DLD1 (cell line): ENCODE measurements around the gene ARHGAP40.

Source experiments
- in situ Hi-C: cut with HindIII; loops from 2 replicates; pipeline ENCODE4 v1.10.0; 2017; ENCODE audit warnings: low sequenced_read_pairs

ARHGAP40 gene

DNA sequence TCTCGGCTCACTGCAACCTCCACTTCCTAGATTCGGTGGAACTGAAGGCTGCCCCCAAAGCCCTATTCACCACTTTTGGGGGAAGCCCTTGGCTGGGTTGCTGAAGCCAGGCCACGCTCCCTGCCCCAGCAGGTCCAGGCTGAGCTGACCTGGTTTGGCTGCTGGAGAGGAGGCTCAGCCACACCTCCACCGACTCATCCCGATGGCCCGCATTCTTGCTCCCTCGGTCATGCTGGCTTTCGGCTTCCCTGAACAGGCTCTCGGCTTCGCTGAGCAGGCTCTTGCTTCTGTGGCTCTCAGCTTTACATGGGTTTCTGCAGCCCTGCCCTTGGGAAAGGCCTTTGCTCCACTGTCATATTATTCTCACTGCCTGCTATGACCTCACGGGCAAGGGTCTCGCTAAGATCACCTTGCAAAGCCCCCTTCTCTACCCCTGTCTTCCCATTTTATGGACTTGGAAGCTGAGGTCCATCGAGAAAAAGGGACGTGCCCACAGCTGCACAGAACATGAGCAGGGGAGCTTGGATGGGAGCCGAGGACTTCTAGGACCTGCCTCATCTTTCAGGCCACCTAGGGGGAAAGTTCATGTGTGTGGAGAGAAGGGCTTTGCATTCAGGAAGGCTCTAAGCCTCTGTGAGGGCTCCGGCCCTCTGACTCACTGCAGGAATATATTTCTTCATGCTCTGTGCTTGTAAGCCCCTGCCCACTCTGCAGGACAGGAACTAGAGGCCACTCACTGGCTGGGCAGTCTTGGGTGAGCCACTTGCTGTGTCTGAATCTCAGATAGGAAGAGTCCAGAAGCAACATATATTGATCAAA lies 15.6 kb downstream of the ARHGAP40 start:
- in situ Hi-C loops: no loop called here

DNA sequence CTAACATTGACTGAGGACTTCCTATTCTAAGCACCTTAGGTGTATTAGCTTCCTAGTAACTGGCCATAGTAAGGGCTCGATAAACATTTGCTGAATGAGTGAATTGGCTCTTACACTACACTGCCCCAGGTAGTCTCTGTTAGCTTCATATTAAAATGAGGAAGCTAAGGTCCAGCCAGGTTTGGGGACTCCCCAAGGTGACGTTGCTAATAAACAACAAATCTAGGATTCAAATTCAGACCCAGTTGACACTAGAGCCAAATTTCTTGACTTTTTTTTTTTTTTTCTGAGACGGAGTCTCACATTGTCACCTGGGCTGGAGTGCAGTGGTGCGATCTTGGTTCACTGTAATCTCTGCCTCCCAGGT lies 16.2 kb downstream of the ARHGAP40 start:
- in situ Hi-C loops: no loop called here

- in situ Hi-C loops: no loop called here
These were observed 18.8 kb downstream of the ARHGAP40 start for GRCh38 chr20:38620441-38620840.

DNA sequence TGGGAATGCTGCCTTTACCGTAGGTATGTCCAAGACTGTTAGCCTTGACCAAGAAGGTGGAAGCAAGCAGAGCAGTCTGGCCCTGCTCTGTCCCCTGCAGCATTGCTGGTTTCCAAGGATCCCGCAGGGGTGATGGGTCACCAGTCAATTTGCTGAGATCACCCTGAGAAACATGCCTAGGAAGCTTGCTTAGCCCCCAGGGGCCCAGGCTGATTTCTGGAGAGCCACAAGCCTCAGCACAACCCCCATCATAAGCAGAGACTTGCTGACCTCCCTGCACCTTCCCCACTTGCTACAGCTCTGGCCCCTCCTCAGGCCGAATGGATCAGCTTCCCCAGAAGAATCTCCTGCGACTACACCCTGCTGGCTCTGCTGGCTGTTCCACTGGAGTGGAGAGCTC lies 21.5 kb downstream of the ARHGAP40 start:
- in situ Hi-C loops: no loop called here

GRCh38 chr20:38624084-38624483 lies 22.5 kb downstream of the ARHGAP40 start:
- in situ Hi-C loops: no loop called here

DNA sequence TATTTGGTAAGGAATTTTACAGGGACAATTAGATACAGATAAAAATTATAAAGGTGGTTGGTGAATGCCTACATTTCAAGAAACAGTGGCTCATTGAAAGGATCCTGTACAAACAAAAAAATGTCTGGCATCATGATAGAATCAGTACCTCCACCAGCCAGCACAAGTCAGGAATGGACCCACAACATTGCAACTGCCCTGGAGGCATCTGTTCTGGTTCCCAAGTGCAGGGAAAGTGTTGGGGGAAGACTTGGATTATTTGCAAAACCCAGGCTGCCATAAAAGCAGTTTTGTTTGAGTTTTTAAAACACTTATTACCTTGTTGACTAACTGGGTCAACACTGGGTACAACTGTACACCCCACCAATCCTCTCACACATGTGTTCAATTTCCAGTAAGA lies 24.3 kb downstream of the ARHGAP40 start:
- in situ Hi-C loops: no loop called here

DNA sequence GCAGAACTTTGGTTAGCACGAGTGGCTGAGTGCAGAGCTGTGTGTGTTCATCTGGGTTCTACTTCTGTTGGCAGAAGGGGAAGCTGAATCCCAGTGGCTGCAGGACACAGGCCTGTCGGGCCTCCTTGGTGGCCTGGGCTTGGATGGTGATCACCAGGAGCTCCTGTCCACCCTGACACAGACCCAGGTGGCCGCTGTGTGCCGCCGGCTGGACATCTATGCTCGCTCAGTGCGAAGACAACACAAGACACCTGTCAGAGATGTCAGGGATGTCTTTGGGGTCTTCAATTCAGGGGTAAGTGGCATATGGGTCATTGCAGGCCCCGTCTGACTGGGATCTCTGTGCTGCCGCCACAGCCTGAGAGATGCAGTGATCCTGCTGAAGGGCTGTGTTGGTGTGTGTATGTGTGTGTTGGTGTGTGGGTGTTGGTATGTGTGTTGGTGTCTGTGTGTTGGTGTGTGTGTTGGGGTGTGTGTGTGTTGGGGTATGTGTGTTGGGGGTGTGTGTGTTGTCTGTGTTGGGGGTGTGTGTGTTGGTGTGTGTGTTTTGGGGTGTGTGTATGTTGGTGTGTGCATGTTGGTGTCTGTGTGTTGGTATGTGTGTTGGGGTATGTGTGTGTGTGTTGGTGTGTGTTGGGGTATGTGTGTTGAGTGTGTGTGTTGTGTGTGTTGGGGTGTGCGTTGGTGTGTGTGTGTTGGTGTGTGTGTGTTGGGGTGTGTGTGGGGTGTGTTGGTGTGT lies 25.5 kb downstream of the ARHGAP40 start:
- in situ Hi-C loops: no loop called here

- in situ Hi-C loops: no loop called here
These were observed 27.2 kb downstream of the ARHGAP40 start for GRCh38 chr20:38628580-38629470.

- in situ Hi-C loops: no loop called here
These were observed 28.4 kb downstream of the ARHGAP40 start for GRCh38 chr20:38629979-38630378.

DNA sequence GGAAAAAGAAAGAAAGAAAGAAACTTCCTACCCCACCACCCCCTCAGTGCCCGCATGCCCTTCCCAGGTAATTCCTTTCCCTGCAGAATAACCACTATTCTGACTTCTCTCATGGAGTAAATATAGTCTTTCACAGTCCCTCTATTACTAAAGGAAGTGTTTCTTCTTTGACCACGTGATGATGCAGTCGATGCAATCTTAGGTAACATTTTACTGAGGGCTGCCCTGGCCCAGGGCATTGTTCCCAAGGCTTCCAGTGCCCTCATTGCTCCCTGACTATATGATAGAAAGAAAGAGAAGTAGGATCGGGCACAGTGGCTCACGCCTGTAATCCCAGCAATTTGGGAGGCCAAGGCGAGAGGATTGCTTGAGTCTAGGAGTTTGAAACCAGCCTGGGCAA lies 29.1 kb downstream of the ARHGAP40 start:
- in situ Hi-C loops: no loop called here

DNA sequence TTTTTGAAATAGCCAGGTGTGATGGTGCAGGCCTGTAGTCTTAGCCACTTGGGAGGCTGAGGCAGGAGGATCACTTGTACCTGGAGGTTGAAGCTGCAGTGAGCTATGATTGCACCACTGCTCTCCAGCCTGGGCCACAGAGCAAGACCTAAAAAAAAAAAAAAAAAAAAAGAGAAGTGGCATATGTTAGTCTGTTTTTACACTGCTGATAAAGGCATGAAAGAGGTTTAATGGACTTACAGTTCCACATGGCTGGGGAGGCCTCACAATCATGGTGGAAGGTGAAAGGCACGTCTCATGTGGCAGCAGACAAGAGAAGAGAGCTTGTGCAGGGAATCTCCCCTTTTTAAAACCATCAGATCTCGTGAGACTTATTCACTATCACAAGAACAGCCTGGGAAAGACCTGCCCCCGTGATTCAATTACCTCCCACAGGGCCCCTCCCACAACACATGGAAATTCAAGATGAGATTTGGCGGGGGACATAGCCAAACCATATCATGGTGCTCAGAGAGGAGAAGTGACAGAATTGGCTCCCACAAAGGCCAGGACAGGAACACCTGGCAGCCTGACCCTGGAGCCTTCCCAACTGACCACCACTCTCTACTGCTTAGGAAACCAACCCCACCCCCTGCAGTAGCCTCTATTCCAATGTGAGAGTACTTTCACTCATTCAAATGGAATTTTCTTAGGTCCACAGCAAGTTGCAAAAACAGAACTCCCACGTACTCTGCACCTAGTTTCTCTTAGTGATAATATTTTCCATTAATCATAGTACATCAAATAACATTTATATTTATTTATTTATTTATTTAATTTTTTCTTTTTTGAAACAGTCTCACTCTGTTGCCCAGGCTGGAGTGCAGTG lies 29.8 kb downstream of the ARHGAP40 start:
- in situ Hi-C loops: no loop called here

GRCh38 chr20:38633577-38634093 lies 32.0 kb downstream of the ARHGAP40 start:
- in situ Hi-C loops: no loop called here

DNA sequence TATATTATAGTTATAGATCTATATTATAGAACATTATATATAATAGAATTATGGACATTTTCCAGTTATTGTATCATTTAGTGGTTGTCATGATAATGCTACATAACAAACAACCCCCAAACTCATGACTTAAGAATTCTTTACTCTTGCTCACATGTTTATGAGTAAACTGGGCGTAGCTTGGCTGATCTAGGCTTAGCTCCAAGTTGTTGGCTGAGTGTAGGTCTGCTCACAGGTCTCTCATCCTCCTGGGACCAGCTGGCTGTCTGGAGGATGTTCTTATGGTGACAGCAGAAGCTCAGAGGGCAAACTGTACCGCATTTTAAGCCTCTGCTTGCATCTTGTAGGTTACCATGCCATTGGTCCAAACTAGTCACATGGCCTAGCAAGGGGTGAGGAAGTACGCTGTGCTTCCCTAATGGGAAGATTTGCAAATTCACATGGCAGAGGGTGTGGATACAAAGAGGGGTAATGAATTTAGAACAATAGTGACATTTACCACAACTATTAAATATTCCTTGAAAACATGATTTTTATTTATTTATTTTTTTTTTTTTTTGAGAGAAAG lies 34.2 kb downstream of the ARHGAP40 start:
- in situ Hi-C loops: no loop called here

- in situ Hi-C loops: no loop called here
These were observed 38.9 kb downstream of the ARHGAP40 start for GRCh38 chr20:38640521-38640920.

DNA sequence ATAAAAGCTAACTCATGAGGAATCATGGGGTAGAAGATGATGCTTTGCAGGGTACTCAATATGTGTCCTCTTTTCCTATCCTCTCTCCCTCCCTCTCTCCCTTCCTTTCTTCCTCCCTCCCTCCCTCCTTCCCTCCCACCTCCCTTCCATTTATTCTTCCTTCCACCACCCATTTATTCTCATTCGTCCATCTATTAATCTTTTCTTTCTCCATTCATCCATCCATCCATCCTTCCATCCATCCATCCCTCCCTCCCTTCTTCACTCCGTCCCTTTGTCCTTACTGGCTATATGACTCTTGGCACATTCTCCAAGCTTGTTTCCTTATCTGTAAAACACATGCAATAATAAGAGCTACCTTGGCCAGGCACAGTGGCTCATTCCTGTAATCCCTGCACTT lies 40.9 kb downstream of the ARHGAP40 start:
- in situ Hi-C loops: no loop called here

DNA sequence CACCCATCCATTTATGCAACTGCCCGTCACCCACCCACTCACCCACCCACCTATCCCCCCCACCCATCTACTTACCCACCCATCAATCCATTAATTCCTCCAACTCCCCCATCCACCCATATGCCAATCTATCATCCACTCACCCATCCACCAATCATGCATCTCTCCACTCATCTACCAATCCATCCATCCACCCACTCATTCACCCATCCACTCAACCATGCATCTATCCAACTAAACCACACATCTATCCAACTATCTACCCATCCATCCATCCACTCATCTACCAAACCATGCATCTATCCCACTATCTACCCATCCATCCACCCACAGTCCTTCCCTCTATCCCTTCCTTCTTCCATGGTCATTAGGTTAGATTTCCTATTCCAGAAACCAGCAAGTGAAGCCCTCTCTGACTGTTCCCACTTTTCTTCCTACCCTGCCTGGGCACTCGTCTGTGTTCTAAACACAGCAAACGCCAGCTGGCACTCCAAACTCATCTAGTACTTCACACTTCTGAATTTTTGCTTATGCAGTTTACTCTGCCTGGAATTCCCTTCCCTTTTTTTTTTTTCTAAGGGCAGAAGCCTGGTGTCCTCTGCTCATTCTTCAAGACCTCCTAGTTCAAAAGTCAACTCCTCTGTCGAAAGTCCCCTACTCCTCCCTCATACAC lies 43.1 kb downstream of the ARHGAP40 start:
- in situ Hi-C loops: no loop called here

GRCh38 chr20:38645351-38645750 lies 43.7 kb downstream of the ARHGAP40 start:
- in situ Hi-C loops: no loop called here

GRCh38 chr20:38645980-38646858 lies 44.6 kb downstream of the ARHGAP40 start:
- in situ Hi-C loops: no loop called here
